ENCODE measurements around the gene GABBR2.

DNA sequence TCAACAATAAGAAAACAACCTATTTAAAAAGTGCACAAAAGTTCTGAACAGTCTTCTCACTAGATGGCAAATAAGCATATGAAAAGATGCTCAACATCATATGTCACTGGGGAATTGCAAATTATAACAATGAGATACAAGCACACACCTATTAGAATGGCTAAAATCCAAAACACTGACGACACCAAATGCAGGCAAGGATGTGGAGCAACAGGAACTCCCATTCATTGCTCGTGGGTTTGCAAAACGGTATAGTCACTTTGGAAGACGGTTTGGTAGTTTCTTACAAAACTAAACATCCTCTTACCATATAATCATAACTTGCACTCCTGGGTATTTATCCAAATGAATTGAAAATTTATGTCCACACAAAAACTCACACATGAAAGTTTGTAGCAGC is 352.4 kb downstream of the GABBR2 start:
- no peak for TF ChIP-seq POLR2A (IDR thresholded peaks at IDR 0.05)
- TF ChIP-seq CTCF (IDR thresholded peaks at IDR 0.05) = no peak
